GM10847 (cell line): Measurements from ENCODE around the gene BHLHE23.

ENCODE experiments used
- POLR2A ChIP-seq: IDR thresholded peaks from 2 replicates; pipeline ENCODE4 v1.6.1; 2011; ENCODE audit not compliant: insufficient read length; ENCODE audit errors: extremely low read depth

Gene BHLHE23

DNA sequence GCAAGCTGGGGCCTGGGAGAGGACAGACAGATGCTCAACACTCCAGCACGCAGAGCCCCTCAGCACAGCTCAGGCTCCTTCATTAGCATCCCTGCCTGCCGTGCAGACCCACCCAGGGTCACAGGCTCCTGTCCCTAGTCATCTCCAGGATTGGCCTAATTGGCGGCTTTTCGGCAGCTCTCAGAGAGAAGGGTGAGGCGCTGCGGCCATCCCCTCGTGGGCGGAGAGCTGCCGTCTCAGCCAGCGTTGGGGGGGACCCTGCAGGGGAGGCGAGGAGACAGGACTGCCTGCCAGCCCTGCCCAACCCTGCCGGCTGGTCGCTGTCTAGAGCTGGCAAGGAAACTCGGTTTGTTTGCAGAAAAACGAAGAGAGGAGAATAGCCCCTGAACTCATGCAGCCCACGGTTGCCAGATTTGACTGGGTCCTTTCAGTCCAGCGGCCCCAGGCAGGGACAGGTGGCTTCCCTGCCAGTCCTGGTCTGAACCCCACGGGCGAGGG, 26.8 kb downstream of the BHLHE23 start:
- TF ChIP-seq POLR2A: no peak

DNA sequence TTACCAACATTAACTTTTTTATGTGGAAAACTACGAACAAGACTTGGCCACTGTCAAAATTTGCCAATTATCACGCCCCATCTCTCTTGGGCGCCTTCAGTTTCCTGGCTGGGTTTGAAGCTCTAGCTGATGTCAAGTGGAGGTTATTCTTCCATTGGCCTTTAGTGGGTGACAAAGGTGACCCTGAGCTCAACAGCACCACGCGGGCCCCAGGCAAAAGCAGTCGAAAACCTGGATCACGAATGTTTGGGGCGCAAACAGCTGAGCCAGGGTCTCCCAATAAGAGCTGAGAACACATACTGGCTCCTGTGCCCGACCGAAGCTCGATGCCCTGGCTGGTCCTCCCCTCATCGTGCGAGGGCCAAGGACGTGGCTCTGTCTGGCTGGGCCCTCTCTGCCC, 27.5 kb downstream of the BHLHE23 start:
- TF ChIP-seq POLR2A: no peak

DNA sequence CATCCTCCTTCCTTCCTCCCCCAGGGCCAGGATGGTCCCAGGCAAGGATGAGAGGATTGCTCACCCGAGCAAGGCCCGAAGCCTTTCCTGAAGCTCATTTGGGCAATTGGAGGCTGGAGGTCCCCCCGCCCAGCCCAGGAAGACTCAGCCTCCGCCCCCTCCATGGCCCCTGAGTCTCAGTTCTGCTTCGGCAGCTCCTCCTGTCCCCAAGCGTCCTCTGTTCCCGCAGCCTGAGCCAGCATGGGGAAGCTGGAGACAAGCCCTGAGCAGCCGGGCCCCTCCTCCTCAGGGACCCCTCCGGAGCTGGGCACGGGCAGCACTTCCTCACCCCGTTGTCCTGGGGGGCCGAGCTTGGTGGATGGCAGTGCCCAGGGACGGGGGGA, 28.2 kb downstream of the BHLHE23 start:
- no peak for TF ChIP-seq POLR2A

DNA sequence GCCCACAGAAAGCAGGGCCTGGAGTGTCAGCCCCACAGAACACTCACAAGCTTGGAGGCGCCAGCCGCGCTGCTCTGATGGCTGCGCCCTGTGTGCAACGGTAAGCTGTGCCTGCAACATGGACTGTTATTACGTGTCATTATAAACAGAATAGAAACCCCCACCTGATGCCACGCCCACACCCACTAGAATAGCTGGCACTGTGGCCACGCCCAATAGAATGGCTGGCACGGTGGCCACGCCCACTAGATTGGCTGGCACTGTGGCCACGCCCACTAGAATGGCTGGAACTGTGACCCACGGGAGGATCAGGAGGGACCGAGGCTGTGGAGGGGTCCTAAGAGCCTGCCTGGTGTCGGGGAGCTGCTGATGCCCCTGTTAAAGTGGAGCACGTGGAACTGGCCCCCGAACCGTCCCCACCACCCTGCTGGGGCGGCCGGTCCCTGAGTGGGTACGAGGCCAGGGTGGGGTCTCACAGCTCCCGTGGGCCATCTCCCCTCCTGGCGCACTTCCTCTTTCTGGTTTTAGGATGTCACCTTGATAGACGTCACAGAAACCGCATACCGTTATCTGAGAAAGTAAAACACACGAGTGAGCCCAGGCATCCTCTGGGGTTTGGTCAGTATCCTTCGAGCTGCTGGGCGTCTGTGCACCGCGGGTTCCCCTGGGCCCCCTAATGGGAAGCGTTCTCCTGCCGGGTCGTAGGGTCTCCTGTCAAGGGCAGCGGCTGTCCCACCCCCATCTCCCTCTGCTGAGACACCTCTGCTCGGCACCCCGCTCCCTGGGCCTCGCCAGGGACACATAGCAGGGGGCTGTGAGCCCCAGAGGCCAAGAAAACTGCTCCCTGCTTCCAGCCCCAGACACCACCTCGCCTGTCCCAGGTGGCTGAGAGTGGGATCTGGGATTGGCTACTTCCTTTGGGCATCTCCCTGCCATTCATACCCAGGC, 28.9 kb downstream of the BHLHE23 start:
- TF ChIP-seq POLR2A: peak; percentile 24

DNA sequence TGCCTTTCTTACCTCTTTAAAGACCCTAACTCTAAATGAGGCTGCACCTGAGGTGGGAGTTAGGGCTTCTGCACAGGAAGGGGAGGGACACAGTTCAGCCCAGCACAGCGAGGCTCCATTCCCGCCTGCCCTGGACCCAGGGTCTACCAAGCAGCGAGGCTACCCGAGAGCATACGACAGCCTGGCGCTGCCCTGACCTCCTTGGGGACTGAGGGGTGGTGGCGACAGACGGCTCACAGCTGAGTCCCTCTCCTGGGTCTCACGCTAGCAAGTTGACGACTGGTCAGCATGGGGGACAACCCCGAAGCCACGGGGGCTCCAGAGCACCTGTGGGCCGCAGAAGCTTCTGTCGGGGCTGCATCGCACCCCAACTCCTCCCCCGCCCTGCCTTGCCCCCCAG, 29.9 kb downstream of the BHLHE23 start:
- TF ChIP-seq POLR2A: no peak

DNA sequence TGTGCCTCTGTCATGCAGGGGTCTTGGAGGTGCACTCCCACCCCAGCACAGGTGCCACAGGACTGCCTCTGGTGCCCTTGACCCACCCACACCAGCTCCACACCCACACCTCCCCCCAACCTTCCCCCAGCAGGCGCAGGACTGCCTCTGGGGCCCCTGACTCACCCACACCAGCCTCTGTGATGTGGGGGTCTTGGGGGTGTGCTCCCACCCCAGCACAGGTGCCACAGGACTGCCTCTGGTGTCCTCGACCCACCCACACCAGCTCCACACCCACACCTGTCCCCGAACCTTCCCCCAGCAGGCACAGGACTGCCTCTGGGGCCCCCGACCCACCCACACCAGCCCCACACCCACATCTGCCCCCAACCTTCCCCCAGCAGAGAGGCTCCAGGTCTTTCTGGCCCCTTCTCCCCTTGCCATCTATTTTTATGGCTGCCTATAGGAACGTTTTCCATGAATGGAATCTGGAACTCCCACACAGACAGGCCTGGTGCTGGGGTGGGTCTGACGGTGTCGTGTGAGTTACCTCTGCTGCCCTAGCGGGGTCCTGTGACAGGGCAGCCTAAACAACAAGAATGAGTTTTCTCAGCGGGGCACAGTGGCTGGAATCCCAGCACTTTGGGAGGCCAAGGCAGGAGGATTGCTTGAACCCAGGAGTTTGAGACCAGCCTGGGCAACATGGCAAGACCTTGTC, 30.8 kb downstream of the BHLHE23 start:
- no peak for TF ChIP-seq POLR2A

DNA sequence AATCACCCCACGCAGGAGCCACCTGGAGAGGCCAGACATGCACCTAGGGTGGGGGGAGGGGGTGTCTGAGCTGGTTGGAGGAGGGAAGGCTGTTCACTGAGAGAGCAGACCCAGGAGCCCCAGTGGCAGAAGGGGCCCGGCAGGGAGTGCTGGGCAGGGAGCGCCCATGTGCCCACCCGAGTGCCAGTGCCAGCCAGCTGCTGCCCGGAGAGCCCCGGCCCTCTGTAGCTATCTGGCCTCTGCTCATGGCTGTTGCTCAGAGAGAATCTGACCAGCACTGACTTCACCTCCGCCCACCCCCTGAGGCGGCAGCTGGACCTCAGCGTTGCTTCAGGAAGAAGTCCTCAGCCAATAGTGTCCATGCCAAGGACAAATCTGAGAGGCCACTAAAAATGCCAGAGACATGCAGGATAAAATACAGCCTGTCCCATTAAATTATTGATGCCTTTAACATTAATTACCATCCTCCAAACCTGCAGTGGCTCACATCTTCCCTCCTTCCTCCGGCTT, 31.5 kb downstream of the BHLHE23 start:
- TF ChIP-seq POLR2A: no peak

DNA sequence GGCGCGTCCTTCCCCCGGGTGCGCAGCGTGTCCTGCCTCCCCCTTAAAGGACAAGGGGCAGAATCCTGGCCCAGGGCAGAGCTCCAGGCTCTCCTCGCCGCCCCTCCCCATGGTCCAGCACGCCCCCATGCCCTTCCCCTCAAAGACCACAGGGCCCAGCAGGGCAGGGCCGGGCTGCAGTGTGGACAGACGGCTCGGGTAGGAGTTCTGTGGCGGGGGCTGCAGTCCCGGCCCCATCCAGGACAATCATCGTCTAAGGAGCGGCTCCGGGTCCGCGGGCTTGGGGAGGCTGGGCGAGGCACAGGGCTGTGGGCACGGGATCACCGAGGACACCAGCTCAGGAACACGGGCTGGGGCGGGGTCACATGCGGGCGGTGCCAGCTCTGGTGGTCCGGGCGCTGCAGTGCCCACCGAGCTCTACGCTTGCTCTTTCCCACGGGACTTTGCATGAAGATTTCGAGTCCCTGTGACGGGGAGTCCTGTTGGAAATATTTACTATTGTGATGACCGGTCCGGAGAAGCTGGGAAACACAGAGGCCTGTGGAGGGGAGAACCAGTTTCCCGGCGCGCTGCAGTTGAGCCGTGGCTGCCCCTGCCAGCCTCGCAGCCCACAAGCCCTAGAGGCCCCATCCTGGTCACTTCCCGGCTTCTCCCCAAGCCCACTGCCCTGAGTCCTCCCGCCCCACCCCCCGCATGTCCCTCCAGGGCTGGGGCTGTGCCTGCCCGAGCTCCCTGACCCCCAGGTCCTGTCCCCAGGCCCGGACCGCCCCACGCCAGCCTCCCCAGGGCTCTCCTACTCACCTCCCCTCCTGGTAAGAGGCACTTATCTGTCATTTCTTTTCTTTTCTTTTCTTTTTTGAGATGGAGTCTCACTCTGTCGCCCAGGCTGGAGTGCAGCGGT, 33.7 kb downstream of the BHLHE23 start:
- no peak for TF ChIP-seq POLR2A

DNA sequence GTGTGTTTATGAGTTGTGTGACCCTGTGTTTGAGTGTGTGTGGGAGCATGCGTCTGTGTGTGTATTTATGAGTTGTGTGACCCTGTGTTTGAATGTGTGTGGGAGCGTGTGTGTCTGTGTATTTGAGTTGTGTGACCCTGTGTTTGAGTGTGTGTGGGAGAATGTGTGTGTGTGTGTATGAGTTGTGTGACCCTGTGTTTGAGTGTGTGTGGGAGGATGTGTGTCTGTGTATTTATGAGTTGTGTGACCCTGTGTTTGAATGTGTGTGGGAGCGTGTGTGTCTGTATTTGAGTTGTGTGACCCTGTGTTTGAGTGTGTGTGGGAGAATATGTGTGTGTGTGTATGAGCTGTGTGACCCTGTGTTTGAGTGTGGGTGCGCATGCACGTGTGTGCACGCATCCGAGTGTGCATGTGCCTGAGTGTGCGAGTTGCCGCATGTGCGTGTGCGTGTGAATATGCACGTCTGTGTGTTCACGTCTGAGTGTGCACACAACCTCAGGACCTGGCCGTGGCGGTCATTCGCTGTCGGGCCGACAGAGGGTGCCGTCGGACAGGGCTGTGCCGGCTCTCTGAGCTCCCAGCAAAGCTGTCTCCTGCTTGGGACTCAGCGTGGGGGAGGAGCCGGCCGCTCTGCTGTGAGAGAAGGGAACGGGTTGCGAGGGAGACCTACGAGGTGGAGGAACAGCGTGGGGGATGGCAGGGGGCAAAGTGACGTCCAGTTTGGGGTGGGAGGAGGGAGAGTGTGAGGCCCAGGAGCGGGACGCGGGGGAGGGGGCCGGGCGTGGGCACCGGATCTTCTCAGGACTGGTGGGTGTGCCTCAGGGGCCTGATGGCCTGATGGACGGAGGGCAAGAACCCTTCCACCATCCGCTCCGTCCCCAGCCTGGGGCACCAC, 34.6 kb downstream of the BHLHE23 start:
- TF ChIP-seq POLR2A: no peak

DNA sequence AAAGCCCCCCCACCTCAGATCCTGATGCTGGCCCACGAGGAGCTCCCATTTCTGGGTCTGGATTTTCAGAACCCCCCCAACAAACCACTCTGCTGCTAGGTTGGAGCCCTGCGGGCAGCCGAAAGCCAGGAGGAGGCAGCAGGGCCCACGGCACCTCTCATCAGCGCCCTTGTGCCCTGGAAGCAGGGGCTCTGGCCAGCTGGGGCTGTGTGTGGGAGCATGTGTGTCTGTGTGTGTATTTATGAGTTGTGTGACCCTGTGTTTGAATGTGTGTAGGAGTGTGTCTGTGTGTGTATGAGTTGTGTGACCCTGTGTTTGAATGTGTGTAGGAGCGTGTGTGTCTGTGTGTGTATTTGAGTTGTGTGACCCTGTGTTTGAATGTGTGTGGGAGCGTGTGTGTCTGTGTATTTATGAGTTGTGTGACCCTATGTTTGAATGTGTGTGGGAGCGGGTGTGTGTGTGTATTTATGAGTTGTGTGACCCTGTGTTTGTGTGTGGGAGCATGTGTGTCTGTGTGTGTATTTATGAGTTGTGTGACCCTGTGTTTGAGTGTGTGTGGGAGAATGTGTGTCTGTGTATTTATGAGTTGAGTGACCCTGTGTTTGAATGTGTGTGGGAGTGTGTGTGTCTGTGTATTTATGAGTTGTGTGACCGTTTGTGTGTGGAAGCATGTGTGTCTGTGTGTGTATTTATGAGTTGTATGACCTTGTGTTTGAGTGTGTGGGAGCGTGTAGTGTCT, 35.4 kb downstream of the BHLHE23 start:
- no peak for TF ChIP-seq POLR2A

DNA sequence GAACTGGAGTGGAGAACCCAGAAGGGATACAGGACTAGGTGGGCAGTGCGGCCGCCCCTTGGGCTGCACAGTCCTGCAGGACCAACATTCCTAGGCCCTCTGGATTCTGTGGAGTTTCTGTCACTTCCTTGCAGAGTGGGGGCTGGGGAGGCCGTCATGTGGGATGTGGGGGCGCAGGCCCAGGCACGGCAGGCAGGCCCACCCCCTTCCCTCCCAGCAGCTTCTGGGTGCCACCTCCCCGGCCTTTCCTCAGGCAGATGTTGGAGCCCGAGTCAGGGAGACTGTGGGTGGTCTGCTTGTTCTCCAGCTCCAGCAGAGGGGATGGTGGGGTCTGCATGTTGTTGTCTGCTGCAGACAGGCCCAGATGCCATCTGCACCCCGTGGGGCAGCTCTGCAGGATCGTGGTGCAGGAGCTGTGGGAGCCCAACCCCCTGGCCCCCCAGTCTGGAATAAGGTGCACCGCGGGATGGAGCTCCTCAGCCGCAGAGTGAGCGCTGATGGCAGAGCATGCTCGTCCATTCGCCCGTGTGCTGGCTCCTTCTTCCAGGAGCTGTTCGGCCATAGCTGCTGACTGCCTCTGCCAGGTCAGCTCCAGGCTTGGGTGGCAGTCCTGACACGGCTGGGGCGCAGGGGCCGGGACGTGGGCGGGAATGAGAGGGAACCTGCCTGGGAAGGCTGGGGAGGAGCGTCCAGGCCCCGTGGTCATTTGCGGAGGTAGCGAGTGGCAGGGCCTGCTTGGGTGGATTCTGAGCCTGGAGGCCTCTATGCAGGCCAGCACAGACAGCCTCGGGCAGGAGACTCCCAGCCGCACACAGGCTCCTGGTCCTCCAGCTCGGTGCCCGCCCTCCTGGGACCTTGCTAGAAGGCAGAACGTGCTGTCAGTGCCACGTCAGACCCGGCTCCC, 36.2 kb downstream of the BHLHE23 start:
- no peak for TF ChIP-seq POLR2A

DNA sequence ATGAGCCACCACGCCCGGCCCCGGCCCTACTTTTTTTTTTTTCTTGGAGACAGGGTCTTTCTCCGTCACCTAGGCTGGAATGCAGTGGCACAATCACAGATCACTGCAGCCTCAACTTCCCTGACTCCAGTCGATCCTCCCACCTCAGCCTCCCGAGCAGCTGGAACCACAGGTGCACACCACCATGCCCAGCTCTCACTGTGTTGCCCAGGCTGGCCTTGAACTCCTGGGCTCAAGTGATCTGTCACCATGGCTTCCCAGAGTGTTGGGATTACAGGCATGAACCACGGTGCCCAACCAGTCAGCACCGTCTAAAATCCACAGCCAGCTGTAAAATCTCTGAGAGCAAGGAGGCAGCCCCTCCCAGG, 36.8 kb downstream of the BHLHE23 start:
- TF ChIP-seq POLR2A: no peak

DNA sequence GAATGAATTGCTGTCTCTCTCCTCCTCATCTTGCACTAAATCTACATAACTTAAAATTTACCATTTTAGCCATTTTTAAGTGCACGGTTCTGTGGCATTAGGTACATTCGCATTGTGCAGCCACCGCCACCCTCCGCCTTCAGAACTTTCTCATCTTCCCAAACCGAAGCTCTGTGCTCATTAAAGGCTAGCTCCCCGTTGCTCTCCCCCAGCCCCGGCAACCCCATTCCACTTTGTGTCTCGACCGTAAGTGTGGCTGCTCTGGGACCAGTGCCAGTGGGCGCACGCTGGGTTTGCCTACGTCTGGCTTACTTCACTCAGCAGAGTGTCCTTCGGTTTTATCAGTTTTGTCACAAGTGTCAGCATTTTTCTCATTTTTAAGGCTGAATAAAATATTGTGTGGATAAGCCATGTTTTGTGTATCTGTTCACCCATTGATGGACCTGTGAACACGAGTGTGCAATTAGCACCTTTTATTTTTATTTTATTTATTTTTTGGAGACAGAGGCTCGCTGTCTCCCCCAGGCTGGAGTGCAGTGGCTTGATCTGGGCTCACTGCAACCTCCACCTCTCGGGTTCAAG, 37.5 kb downstream of the BHLHE23 start:
- no peak for TF ChIP-seq POLR2A
